Prostate gland (tissue), 2 donors: ENCODE data around the gene FN3K. TPM values are rescaled to one million over a fixed set of nuclear protein-coding genes. Genes with fewer than 3 reads are reported as not detected.

Experiments used
- total RNA-seq, 2 donors: library from RNA; depleted of rRNA; stranded (reverse); fragments of >200 nt; gene quantifications; one replicate each; pipeline ENCODE4 v1.1.0, GENCODE V29; 2016

The FN3K gene
- total RNA-seq, 2 donors from 2014 or later, result 16.9 to 32.2 TPM

Other genes with a start within 250 kb of the FN3K start
- gene FOXK2, start 215.9 kb upstream of the FN3K start, total RNA-seq, result 10 to 100 TPM; 47.9 to 85.5 TPM
- 100 to 1,000 TPM in 1 of 2 donors, 10 to 100 TPM in 1; 97.8 to 146 TPM for gene WDR45B, start 87.2 kb upstream of the FN3K start, total RNA-seq
- 10 to 100 TPM; 23.8 to 34.9 TPM for gene RAB40B, start 36.9 kb upstream of the FN3K start, total RNA-seq
- 10 to 100 TPM; 26.1 to 28.3 TPM for gene FN3KRP, start 18.9 kb upstream of the FN3K start, total RNA-seq
- gene TBCD, start 16.4 kb downstream of the FN3K start, total RNA-seq, result 100 to 1,000 TPM in 1 of 2 donors, 10 to 100 TPM in 1; 64.0 to 123 TPM
- gene ZNF750, start 104.4 kb downstream of the FN3K start, total RNA-seq, result 10 to 100 TPM in 1 of 2 donors, 1 to 10 TPM in 1; 7.0 to 10.3 TPM